ENCODE measurements around the gene TMEM53.

The TMEM53 gene

GRCh38 chr1:44636688-44637598 is 37.3 kb downstream of the TMEM53 start:
- H3K36me3 ChIP-seq (ENCODE audit: insufficient read depth, low read length): peaks cover 71% of the 10 kb centered on the region
- no peak for TF ChIP-seq POLR2AphosphoS5 (IDR thresholded peaks at IDR 0.05; ENCODE audit: borderline replicate concordance, low read depth, low read length)
- TF ChIP-seq FOXP2 (optimal IDR thresholded peaks at IDR 0.05; ENCODE audit: control extremely low read depth, extremely low read length, insufficient read depth): no peak
- TF ChIP-seq EZH2 (IDR thresholded peaks at IDR 0.05): no peak
- H3K9ac ChIP-seq (ENCODE audit: insufficient read length): no peak overlapping the region
- DNase-seq (ENCODE audit: low read depth, low spot score): no peak
- no peak overlapping the region for H3K27ac ChIP-seq
- no peaks in the 10 kb centered on the region for H3K9me3 ChIP-seq (ENCODE audit: low read depth, low read length)
- no peak overlapping the region for H3K4me3 ChIP-seq

- H3K36me3 ChIP-seq (ENCODE audit: insufficient read depth, low read length): peaks cover 71% of the 10 kb centered on the region
- H3K27ac ChIP-seq: no peak overlapping the region
- DNase-seq (ENCODE audit: low read depth, low spot score): no peak
- TF ChIP-seq POLR2AphosphoS5 (IDR thresholded peaks at IDR 0.05; ENCODE audit: borderline replicate concordance, low read depth, low read length) (no peak), EZH2 (IDR thresholded peaks at IDR 0.05) (no peak), FOXP2 (optimal IDR thresholded peaks at IDR 0.05; ENCODE audit: control extremely low read depth, extremely low read length, insufficient read depth) (no peak)
- no peak overlapping the region for H3K4me3 ChIP-seq
- H3K9me3 ChIP-seq (ENCODE audit: low read depth, low read length): no peaks in the 10 kb centered on the region
- H3K9ac ChIP-seq (ENCODE audit: insufficient read length): no peak overlapping the region
Measured at GRCh38 chr1:44636083-44636687, 38.1 kb downstream of the TMEM53 start.

- no peak overlapping the region for H3K4me3 ChIP-seq
- no peak for TF ChIP-seq POLR2AphosphoS5 (IDR thresholded peaks at IDR 0.05; ENCODE audit: borderline replicate concordance, low read depth, low read length)
- TF ChIP-seq EZH2 (IDR thresholded peaks at IDR 0.05): no peak
- no peak overlapping the region for H3K27ac ChIP-seq
- H3K36me3 ChIP-seq (ENCODE audit: insufficient read depth, low read length): peaks cover 67% of the 10 kb centered on the region
- no peaks in the 10 kb centered on the region for H3K9me3 ChIP-seq (ENCODE audit: low read depth, low read length)
- no peak for DNase-seq (ENCODE audit: low read depth, low spot score)
- H3K9ac ChIP-seq (ENCODE audit: insufficient read length): no peak overlapping the region
Measured at GRCh38 chr1:44635439-44635838, 38.8 kb downstream of the TMEM53 start.

GRCh38 chr1:44634606-44635189 is 39.6 kb downstream of the TMEM53 start:
- no peaks in the 10 kb centered on the region for H3K9me3 ChIP-seq (ENCODE audit: low read depth, low read length)
- no peak for TF ChIP-seq FOXP2 (optimal IDR thresholded peaks at IDR 0.05; ENCODE audit: control extremely low read depth, extremely low read length, insufficient read depth)
- no peak for TF ChIP-seq POLR2AphosphoS5 (IDR thresholded peaks at IDR 0.05; ENCODE audit: borderline replicate concordance, low read depth, low read length)
- TF ChIP-seq EZH2 (IDR thresholded peaks at IDR 0.05): no peak
- H3K9ac ChIP-seq (ENCODE audit: insufficient read length): no peak overlapping the region
- no peak overlapping the region for H3K4me3 ChIP-seq
- no peak overlapping the region for H3K27ac ChIP-seq
- peaks cover 63% of the 10 kb centered on the region for H3K36me3 ChIP-seq (ENCODE audit: insufficient read depth, low read length)
- DNase-seq (ENCODE audit: low read depth, low spot score): no peak

- peak overlapping the region; percentile 95 for H3K9ac ChIP-seq (ENCODE audit: insufficient read length)
- peaks cover 48% of the 10 kb centered on the region for H3K36me3 ChIP-seq (ENCODE audit: insufficient read depth, low read length)
- TF ChIP-seq FOXP2 (optimal IDR thresholded peaks at IDR 0.05; ENCODE audit: control extremely low read depth, extremely low read length, insufficient read depth): no peak
- no peak for TF ChIP-seq EZH2 (IDR thresholded peaks at IDR 0.05)
- no peak for TF ChIP-seq POLR2AphosphoS5 (IDR thresholded peaks at IDR 0.05; ENCODE audit: borderline replicate concordance, low read depth, low read length)
- DNase-seq (ENCODE audit: low read depth, low spot score): no peak
- H3K9me3 ChIP-seq (ENCODE audit: low read depth, low read length): no peaks in the 10 kb centered on the region
- peak overlapping the region; percentile 75 for H3K27ac ChIP-seq
- peak overlapping the region; percentile 94 for H3K4me3 ChIP-seq
Measured at GRCh38 chr1:44632598-44632997, 41.7 kb downstream of the TMEM53 start.

GRCh38 chr1:44631647-44632539 is 42.4 kb downstream of the TMEM53 start:
- Histone ChIP-seq H3K9me3 (ENCODE audit: low read depth, low read length) (no peaks in the 10 kb centered on the region), H3K27ac (peak overlapping the region; percentile 96), H3K9ac (ENCODE audit: insufficient read length) (peak overlapping the region; percentile 95), H3K4me3 (peak overlapping the region; percentile 94), H3K36me3 (ENCODE audit: insufficient read depth, low read length) (peaks cover 41% of the 10 kb centered on the region)
- DNase-seq (ENCODE audit: low read depth, low spot score): peak; percentile 32
- TF ChIP-seq FOXP2 (optimal IDR thresholded peaks at IDR 0.05; ENCODE audit: control extremely low read depth, extremely low read length, insufficient read depth) (no peak), EZH2 (IDR thresholded peaks at IDR 0.05) (no peak), POLR2AphosphoS5 (IDR thresholded peaks at IDR 0.05; ENCODE audit: borderline replicate concordance, low read depth, low read length) (peak; percentile 79)

GRCh38 chr1:44631333-44631646 is 43.0 kb downstream of the TMEM53 start:
- TF ChIP-seq POLR2AphosphoS5 (IDR thresholded peaks at IDR 0.05; ENCODE audit: borderline replicate concordance, low read depth, low read length): no peak
- TF ChIP-seq EZH2 (IDR thresholded peaks at IDR 0.05): no peak
- no peak for TF ChIP-seq FOXP2 (optimal IDR thresholded peaks at IDR 0.05; ENCODE audit: control extremely low read depth, extremely low read length, insufficient read depth)
- H3K9me3 ChIP-seq (ENCODE audit: low read depth, low read length): no peaks in the 10 kb centered on the region
- peaks cover 36% of the 10 kb centered on the region for H3K36me3 ChIP-seq (ENCODE audit: insufficient read depth, low read length)
- peak overlapping the region; percentile 70 for H3K9ac ChIP-seq (ENCODE audit: insufficient read length)
- H3K27ac ChIP-seq: peak overlapping the region; percentile 96
- DNase-seq (ENCODE audit: low read depth, low spot score): no peak
- H3K4me3 ChIP-seq: peak overlapping the region; percentile 94
